Vagina (tissue), 2 donors: Measurements from ENCODE around the gene MXD4. TPM values are rescaled to one million over a fixed set of nuclear protein-coding genes. Genes with fewer than 3 reads are reported as not detected.

Experiments
- DNase-seq, 2 donors: peaks; one replicate each; pipeline ENCODE4 v3.0.0-alpha.2; 2017; ENCODE audit errors: extremely low spot score in 2 of 2
- H3K27ac ChIP-seq: fragments of 200-600 bp; sonication (generic); one replicate; pipeline ENCODE4 v1.5.1; 2019
- H3K27me3 ChIP-seq: fragments of 200-600 bp; sonication (generic); one replicate; pipeline ENCODE4 v1.5.1; 2019
- H3K36me3 ChIP-seq, 2 donors: fragments of 200-600 bp; sonication (generic); one replicate each; pipeline ENCODE4 v1.5.1; 2017 to 2019
- H3K4me1 ChIP-seq: fragments of 200-600 bp; sonication (generic); one replicate; pipeline ENCODE4 v1.5.1; 2019
- H3K4me3 ChIP-seq, 2 donors: fragments of 200-600 bp; sonication (generic); 1 replicate in 1 of 2; 2 replicates in 1 of 2; pipeline ENCODE4 v1.5.1; 2016 to 2019
- H3K9me3 ChIP-seq: fragments of 200-600 bp; sonication (generic); one replicate; pipeline ENCODE4 v1.5.1; 2019
- POLR2A ChIP-seq, 2 donors: fragments of 450-650 bp; IDR thresholded peaks; one replicate each; pipeline ENCODE4 v1.6.1; 2017; ENCODE audit warnings: antibody characterized with exemption in 2 of 2, mild to moderate bottlenecking in 2 of 2, moderate library complexity in 2 of 2
- POLR2AphosphoS5 ChIP-seq, 2 donors: sonication (generic); formaldehyde crosslinking; IDR thresholded peaks; one replicate each; pipeline ENCODE4 v1.9.0; 2017; ENCODE audit warnings: antibody characterized with exemption in 2 of 2, mild to moderate bottlenecking in 2 of 2, low read depth in 1 of 2; ENCODE audit not compliant: insufficient read depth in 1 of 2
- intact Hi-C: fragments of 100-400 bp; cut with DNase I; formaldehyde crosslinking; loops from one replicate; pipeline ENCODE4 v1.15.1; 2023
- total RNA-seq: library from RNA; depleted of rRNA; stranded (reverse); fragments of >200 nt; gene quantifications from one replicate; pipeline ENCODE4 v1.2.3, GENCODE V29; 2016
- TF ChIP-seq, protein P1 (sequence below), 3 experiments: fragments of 450-650 bp in 2 of 3; fragments of 200-600 bp in 1 of 3; sonication (generic) in 1 of 3; IDR thresholded peaks; one replicate each; pipeline ENCODE4 v1.5.1; 2017 to 2019; ENCODE audit warnings: antibody characterized with exemption in 3 of 3, mild to moderate bottlenecking in 2 of 3, moderate library complexity in 2 of 3

The MXD4 gene
- total RNA-seq, 1 donor from 2014 or later: 27.5 TPM

DNA sequence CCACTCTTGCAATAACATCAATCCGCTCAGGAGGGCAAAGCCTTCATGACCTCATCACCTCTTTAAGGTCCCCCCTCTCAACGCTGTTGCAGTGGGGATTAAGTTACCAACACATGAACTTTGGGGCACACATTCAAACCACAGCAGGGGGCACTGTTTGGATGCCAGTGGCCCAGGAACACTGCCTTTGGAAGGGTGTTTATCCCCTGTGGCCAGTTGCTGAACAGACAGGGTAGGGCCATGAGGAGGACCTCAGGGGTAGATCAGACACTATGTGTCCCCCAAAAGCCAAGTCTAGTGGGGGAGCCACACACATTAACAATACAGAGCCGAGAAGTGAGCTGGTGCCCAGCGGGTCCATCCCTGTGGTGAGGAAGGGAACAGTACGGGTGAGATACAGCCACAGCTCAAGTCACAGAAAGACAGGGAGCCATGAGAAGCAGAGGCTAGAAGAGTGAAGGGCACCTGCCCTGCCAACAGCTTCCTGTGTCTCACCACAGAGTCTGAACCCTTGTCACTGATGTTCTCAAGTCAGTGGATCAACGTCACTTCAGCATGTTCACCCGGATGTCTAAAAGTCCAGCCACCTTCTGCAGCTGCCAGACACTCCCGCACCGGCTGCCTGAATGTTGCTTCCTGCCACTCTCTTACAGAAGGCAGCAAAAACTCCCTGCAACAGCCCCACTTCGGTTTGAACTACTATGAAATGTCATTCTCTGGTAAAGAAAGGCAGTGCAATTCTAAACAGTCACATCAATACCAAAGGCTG, 19.9 kb upstream of the MXD4 start:
- Histone ChIP-seq H3K4me1 (no peaks in the 10 kb centered on the region), H3K9me3 (no peaks in the 10 kb centered on the region), H3K36me3 (no peaks in the 10 kb centered on the region), H3K4me3 (no peak overlapping the region), H3K27ac (no peak overlapping the region), H3K27me3 (no peaks in the 10 kb centered on the region)
- no peak for TF ChIP-seq POLR2A (IDR thresholded peaks at IDR 0.05)
- TF ChIP-seq, protein P1, sequence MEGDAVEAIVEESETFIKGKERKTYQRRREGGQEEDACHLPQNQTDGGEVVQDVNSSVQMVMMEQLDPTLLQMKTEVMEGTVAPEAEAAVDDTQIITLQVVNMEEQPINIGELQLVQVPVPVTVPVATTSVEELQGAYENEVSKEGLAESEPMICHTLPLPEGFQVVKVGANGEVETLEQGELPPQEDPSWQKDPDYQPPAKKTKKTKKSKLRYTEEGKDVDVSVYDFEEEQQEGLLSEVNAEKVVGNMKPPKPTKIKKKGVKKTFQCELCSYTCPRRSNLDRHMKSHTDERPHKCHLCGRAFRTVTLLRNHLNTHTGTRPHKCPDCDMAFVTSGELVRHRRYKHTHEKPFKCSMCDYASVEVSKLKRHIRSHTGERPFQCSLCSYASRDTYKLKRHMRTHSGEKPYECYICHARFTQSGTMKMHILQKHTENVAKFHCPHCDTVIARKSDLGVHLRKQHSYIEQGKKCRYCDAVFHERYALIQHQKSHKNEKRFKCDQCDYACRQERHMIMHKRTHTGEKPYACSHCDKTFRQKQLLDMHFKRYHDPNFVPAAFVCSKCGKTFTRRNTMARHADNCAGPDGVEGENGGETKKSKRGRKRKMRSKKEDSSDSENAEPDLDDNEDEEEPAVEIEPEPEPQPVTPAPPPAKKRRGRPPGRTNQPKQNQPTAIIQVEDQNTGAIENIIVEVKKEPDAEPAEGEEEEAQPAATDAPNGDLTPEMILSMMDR (IDR thresholded peaks at IDR 0.05): no peak
- TF ChIP-seq POLR2AphosphoS5 (IDR thresholded peaks at IDR 0.05; ENCODE audit: insufficient read depth in 1 of 2, low read depth in 1 of 2): no peak
- no peak for DNase-seq
- intact Hi-C loops: no loop called here

DNA sequence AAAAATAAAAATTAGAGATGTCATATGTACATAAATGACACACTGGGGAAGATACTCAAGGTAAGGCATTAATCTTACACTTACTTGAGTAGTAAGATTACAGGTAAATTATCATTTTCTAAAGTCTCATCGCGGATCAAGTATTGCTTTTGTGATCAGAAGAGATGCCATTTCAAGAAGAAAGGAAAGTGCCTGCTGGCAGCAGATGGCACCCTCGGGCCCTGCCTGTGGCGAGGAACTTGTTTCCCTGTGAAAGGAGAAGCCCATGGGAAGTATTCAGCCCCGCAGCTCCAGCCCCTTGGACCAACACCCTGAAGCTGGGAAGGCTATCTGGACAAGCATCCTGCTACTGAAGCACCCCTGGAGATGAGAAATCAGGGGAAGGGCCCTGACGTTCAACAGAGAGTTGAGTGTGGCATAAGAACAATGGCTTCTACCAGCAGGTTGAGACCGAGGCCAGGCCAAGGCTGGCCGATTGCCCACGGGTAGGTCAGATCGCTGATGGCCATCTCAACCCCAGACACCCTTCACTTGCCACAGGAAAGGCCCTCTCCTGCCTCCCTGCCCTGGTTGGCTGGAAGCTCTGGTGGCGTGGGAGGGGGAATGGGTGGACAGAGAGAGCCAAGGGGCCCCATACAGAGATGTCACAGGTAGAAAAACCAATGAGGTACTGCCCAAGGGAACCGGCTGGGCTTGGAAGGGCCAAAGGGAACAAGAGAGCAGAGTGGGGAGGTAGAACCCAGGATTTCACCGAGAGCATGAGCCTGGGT, 18.8 kb upstream of the MXD4 start:
- Histone ChIP-seq H3K27me3 (no peaks in the 10 kb centered on the region), H3K36me3 (no peaks in the 10 kb centered on the region), H3K9me3 (no peaks in the 10 kb centered on the region), H3K4me3 (no peak overlapping the region), H3K27ac (no peak overlapping the region), H3K4me1 (no peaks in the 10 kb centered on the region)
- TF ChIP-seq, protein P1 (IDR thresholded peaks at IDR 0.05): no peak
- TF ChIP-seq POLR2A (IDR thresholded peaks at IDR 0.05) (no peak), POLR2AphosphoS5 (IDR thresholded peaks at IDR 0.05; ENCODE audit: insufficient read depth in 1 of 2, low read depth in 1 of 2) (no peak)
- intact Hi-C loops: no loop called here
- no peak for DNase-seq

DNA sequence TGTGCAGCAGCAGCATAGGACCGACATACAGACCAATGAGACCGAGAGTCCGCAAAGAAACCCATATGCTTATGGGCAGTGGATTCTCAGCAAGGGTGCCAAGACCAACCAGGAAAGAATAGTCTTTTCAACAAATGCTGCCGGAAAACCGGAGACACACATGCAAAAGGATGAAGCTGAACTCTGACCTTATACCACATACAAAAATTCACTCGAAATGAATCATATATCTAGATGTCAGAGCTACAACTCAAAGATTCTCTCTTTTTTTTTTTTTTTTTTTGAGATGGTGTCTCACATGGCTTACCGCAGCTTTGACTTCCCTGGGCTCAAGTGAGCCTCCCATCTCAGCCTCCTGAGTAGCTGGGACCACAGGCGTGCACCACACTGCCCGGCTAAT, 16.0 kb upstream of the MXD4 start:
- TF ChIP-seq, protein P1 (IDR thresholded peaks at IDR 0.05): no peak
- TF ChIP-seq POLR2A (IDR thresholded peaks at IDR 0.05): no peak
- no peak for TF ChIP-seq POLR2AphosphoS5 (IDR thresholded peaks at IDR 0.05; ENCODE audit: insufficient read depth in 1 of 2, low read depth in 1 of 2)
- no peaks in the 10 kb centered on the region for H3K9me3 ChIP-seq
- H3K27ac ChIP-seq: no peak overlapping the region
- intact Hi-C loops: no loop called here
- no peaks in the 10 kb centered on the region for H3K27me3 ChIP-seq
- DNase-seq: no peak
- H3K4me1 ChIP-seq: no peaks in the 10 kb centered on the region
- no peaks in the 10 kb centered on the region for H3K36me3 ChIP-seq
- H3K4me3 ChIP-seq: no peak overlapping the region

GRCh38 chr4:2276581-2277325, 14.8 kb upstream of the MXD4 start:
- no peaks in the 10 kb centered on the region for H3K36me3 ChIP-seq
- no peaks in the 10 kb centered on the region for H3K27me3 ChIP-seq
- no peak overlapping the region for H3K4me3 ChIP-seq
- no peak overlapping the region for H3K27ac ChIP-seq
- no peak for DNase-seq
- intact Hi-C loops: no loop called here
- H3K9me3 ChIP-seq: no peaks in the 10 kb centered on the region
- no peaks in the 10 kb centered on the region for H3K4me1 ChIP-seq
- TF ChIP-seq POLR2AphosphoS5 (IDR thresholded peaks at IDR 0.05; ENCODE audit: insufficient read depth in 1 of 2, low read depth in 1 of 2): no peak
- no peak for TF ChIP-seq POLR2A (IDR thresholded peaks at IDR 0.05)
- TF ChIP-seq, protein P1 (IDR thresholded peaks at IDR 0.05): no peak
